NOMO-1 treated with dmso at 0.1 percent for 144 hours (cell line): ENCODE measurements around the gene HPS5.
"Not testable (repeated sequence)": the region's sequence is repeated elsewhere in the genome, so short reads cannot be mapped to it uniquely, and the experiment has no call there.

ENCODE experiments used
- DNase-seq: peaks from one replicate; lab custom pipeline; 2025; ENCODE audit not compliant: unreplicated experiment; lab: John Stamatoyannopoulos, UW

The HPS5 gene

GRCh38 chr11:18277565-18278271 is 44.2 kb downstream of the HPS5 start:
- DNase-seq: peak; percentile 61

GRCh38 chr11:18271206-18271605 is 50.7 kb downstream of the HPS5 start:
- no peak for DNase-seq

- DNase-seq: no peak
These were observed 51.8 kb downstream of the HPS5 start for GRCh38 chr11:18270102-18270501.

GRCh38 chr11:18269252-18269651 is 52.7 kb downstream of the HPS5 start:
- not testable (repeated sequence) for DNase-seq

- not testable (repeated sequence) for DNase-seq
These were observed 54.4 kb downstream of the HPS5 start for GRCh38 chr11:18267335-18268133.

GRCh38 chr11:18265949-18266348 is 56.0 kb downstream of the HPS5 start, which contains the start of gene SAA1:
SAA1 (plus strand) TSS chr11:18266264; CDS start chr11:18266888, 624 bp downstream.
- no peak for DNase-seq

- no peak for DNase-seq
These were observed 57.0 kb downstream of the HPS5 start for GRCh38 chr11:18264677-18265555.

GRCh38 chr11:18264035-18264434 is 57.9 kb downstream of the HPS5 start:
- no peak for DNase-seq

- DNase-seq: not testable (repeated sequence)
These were observed 59.1 kb downstream of the HPS5 start for GRCh38 chr11:18262681-18263350.

GRCh38 chr11:18261721-18262120 is 60.2 kb downstream of the HPS5 start:
- no peak for DNase-seq

- no peak for DNase-seq
These were observed 62.7 kb downstream of the HPS5 start for GRCh38 chr11:18259259-18259658.

- no peak for DNase-seq
These were observed 67.1 kb downstream of the HPS5 start for GRCh38 chr11:18254781-18255361.

- DNase-seq: no peak
These were observed 68.1 kb downstream of the HPS5 start for GRCh38 chr11:18253778-18254338.

- no peak for DNase-seq
These were observed 68.7 kb downstream of the HPS5 start for GRCh38 chr11:18253233-18253632.

- no peak for DNase-seq
These were observed 73.4 kb downstream of the HPS5 start, which contains the start of gene SAA2 for GRCh38 chr11:18248561-18248960. SAA2 (minus strand) TSS chr11:18248668; CDS start chr11:18248011, 657 bp downstream.

GRCh38 chr11:18247191-18247581 is 74.8 kb downstream of the HPS5 start:
- not testable (repeated sequence) for DNase-seq

GRCh38 chr11:18246379-18247190 is 75.4 kb downstream of the HPS5 start:
- DNase-seq: not testable (repeated sequence)

- no peak for DNase-seq
These were observed 76.5 kb downstream of the HPS5 start for GRCh38 chr11:18245396-18245795.

GRCh38 chr11:18243783-18244362 is 78.1 kb downstream of the HPS5 start:
- peak; percentile 28 for DNase-seq
